ENCODE data around the gene VSTM4. TPM values are rescaled to one million over a fixed set of nuclear protein-coding genes. Genes with fewer than 3 reads are reported as not detected.

VSTM4 gene
- total RNA-seq, 1 experiment from 2014 or later, result not detected

DNA sequence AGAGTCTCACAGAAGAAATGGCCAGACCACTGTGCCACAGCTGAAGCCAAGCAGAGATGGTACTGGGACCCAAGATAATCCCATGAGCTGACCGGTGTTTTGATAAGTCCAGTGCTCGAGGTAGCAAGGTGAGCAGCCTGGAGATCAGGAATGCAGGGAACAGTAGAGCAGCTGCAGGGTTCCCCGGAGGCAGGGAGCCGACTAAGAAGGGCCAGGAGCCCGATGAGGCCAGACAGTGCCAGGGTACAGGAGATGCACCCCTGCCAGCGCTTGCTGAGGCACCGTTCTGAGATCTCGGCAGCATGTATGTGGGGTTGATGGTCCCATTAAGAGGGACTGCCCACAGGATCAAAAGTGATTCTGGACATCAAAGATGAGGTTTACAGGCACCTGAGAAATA is 47.1 kb downstream of the VSTM4 start:
- no peaks in the 10 kb centered on the region for H3K36me3 Mint-ChIP-seq (ENCODE audit: insufficient read depth, unreplicated experiment)
- CTCF ChIA-PET, result no interaction called here
- H3K9me3 Mint-ChIP-seq (ENCODE audit: low read depth, unreplicated experiment), result no peaks in the 10 kb centered on the region
- TF ChIP-seq CTCF (IDR thresholded peaks at IDR 0.05; ENCODE audit: unreplicated experiment), result no peak
- no peak for DNase-seq
- H3K27me3 Mint-ChIP-seq (ENCODE audit: unreplicated experiment), result peaks cover 58% of the 10 kb centered on the region
- no peak overlapping the region for H3K27ac Mint-ChIP-seq (ENCODE audit: unreplicated experiment)
- intact Hi-C loops (cut with micrococcal nuclease; ENCODE audit: unreplicated experiment), result no loop called here
- no peaks in the 10 kb centered on the region for H3K4me1 Mint-ChIP-seq (ENCODE audit: low read depth, unreplicated experiment)
- H3K4me3 Mint-ChIP-seq (ENCODE audit: low read depth, unreplicated experiment), result no peak overlapping the region
- BruUV-seq (replicated peaks), result no TSS peak

GRCh38 chr10:49066944-49067730 is 48.2 kb downstream of the VSTM4 start:
- intact Hi-C loops (cut with micrococcal nuclease; ENCODE audit: unreplicated experiment), result no loop called here

GRCh38 chr10:49062229-49062628 is 53.1 kb downstream of the VSTM4 start:
- BruUV-seq (replicated peaks), result no TSS peak
- no peak for DNase-seq
- no peak for TF ChIP-seq CTCF (IDR thresholded peaks at IDR 0.05; ENCODE audit: unreplicated experiment)
- intact Hi-C loops (cut with micrococcal nuclease; ENCODE audit: unreplicated experiment), result no loop called here
- peaks cover 10% of the 10 kb centered on the region for H3K9me3 Mint-ChIP-seq (ENCODE audit: low read depth, unreplicated experiment)
- H3K4me1 Mint-ChIP-seq (ENCODE audit: low read depth, unreplicated experiment), result no peaks in the 10 kb centered on the region
- no peak overlapping the region for H3K27ac Mint-ChIP-seq (ENCODE audit: unreplicated experiment)
- no peak overlapping the region for H3K4me3 Mint-ChIP-seq (ENCODE audit: low read depth, unreplicated experiment)
- H3K36me3 Mint-ChIP-seq (ENCODE audit: insufficient read depth, unreplicated experiment), result no peaks in the 10 kb centered on the region
- CTCF ChIA-PET, result no interaction called here
- peaks cover 64% of the 10 kb centered on the region for H3K27me3 Mint-ChIP-seq (ENCODE audit: unreplicated experiment)

More at GRCh38 chr10:49066944-49067730, 48.2 kb downstream of the VSTM4 start:
- CTCF ChIA-PET, result no interaction called here
- DNase-seq, result no peak
- H3K27me3 Mint-ChIP-seq (ENCODE audit: unreplicated experiment), result peaks cover 50% of the 10 kb centered on the region
- peaks cover 6% of the 10 kb centered on the region for H3K9me3 Mint-ChIP-seq (ENCODE audit: low read depth, unreplicated experiment)
- no TSS peak for BruUV-seq (replicated peaks)
- H3K36me3 Mint-ChIP-seq (ENCODE audit: insufficient read depth, unreplicated experiment), result no peaks in the 10 kb centered on the region
- H3K4me1 Mint-ChIP-seq (ENCODE audit: low read depth, unreplicated experiment), result no peaks in the 10 kb centered on the region
- no peak for TF ChIP-seq CTCF (IDR thresholded peaks at IDR 0.05; ENCODE audit: unreplicated experiment)
- no peak overlapping the region for H3K4me3 Mint-ChIP-seq (ENCODE audit: low read depth, unreplicated experiment)
- no peak overlapping the region for H3K27ac Mint-ChIP-seq (ENCODE audit: unreplicated experiment)

GRCh38 chr10:49061667-49062066 is 53.7 kb downstream of the VSTM4 start:
- no peak overlapping the region for H3K4me3 Mint-ChIP-seq (ENCODE audit: low read depth, unreplicated experiment)
- no peak for DNase-seq
- CTCF ChIA-PET, result no interaction called here

More at GRCh38 chr10:49061667-49062066, 53.7 kb downstream of the VSTM4 start:
- Mint-ChIP-seq H3K27ac (ENCODE audit: unreplicated experiment) (no peak overlapping the region), H3K4me1 (ENCODE audit: low read depth, unreplicated experiment) (no peaks in the 10 kb centered on the region), H3K9me3 (ENCODE audit: low read depth, unreplicated experiment) (peaks cover 10% of the 10 kb centered on the region), H3K36me3 (ENCODE audit: insufficient read depth, unreplicated experiment) (no peaks in the 10 kb centered on the region), H3K27me3 (ENCODE audit: unreplicated experiment) (peaks cover 63% of the 10 kb centered on the region)
- intact Hi-C loops (cut with micrococcal nuclease; ENCODE audit: unreplicated experiment), result no loop called here
- BruUV-seq (replicated peaks), result no TSS peak
- TF ChIP-seq CTCF (IDR thresholded peaks at IDR 0.05; ENCODE audit: unreplicated experiment), result no peak
